Measurements from ENCODE around the gene ARHGAP35. TPM values are rescaled to one million over a fixed set of nuclear protein-coding genes. Genes with fewer than 3 reads are reported as not detected.
A peak's percentile ranks its signal among the peaks of the same experiment; 100 is the strongest.

Gene ARHGAP35
- total and polyA plus RNA-seq, 4 donors: 47.9 to 121 (median 92.9) TPM

DNA sequence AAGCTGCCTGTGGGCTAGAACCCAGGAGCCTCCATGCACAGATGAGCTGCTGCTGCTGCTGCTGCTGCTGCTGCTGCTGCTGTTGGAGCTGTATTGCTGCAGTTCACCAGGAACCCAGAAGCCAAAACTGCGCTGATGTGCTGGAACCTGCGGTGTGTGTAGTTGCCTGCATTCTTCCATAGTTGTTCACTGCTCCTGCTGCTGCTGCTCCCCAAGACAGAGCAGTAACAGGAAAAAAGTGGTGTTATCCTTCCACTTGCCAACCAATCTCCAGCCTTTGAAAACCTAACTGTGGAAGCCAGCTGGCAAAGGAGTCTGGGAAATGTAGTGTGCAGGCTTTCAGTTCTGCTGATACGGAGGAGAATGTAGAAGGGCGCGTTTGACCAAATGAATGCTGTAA is 37.9 kb downstream of the ARHGAP35 start:
- no peaks in the 10 kb centered on the region for H3K36me3 ChIP-seq (ENCODE audit: control insufficient read depth, insufficient read depth, low read length)
- WGBS (ENCODE audit: insufficient coverage): 44% methylated on average over 5 of the region's 5 CpGs
- peaks cover 24% of the 10 kb centered on the region for H3K4me1 ChIP-seq (ENCODE audit: control insufficient read depth, insufficient read depth, low read length)
- no peak overlapping the region for H3K4me3 ChIP-seq (ENCODE audit: low read depth, low read length)
- H3K9me3 ChIP-seq (ENCODE audit: control insufficient read depth, insufficient read depth, low read length): no peaks in the 10 kb centered on the region
- no peak overlapping the region for H3K27ac ChIP-seq (ENCODE audit: low read depth, low read length)
- no peaks in the 10 kb centered on the region for H3K27me3 ChIP-seq (ENCODE audit: control insufficient read depth, insufficient read depth, low read length)
- peak in 4 of 6 donors; percentile 33 to 83 (median 54) for DNase-seq (ENCODE audit: low read depth in 4 of 6, low spot score in 6 of 6)

DNA sequence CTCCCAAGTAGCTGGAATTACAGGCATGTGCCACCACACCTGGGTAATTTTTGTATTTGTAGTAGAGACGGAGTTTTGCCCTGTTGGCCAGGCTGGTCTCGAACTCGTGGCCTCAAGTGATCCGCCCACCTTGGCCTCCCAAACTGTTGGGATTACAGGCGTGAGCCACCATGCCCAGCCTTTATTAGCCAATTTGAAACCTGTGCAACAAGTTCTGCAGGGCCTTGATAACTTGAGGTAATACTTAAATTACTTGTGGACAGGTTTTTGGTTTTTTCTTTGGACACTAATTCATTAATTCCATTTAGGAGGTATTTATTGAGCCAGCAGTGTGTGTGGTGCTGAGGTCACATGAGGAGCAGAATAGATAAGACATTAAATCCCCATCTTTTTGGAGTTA is 39.5 kb downstream of the ARHGAP35 start:
- Histone ChIP-seq H3K4me1 (ENCODE audit: control insufficient read depth, insufficient read depth, low read length) (peaks cover 34% of the 10 kb centered on the region), H3K9me3 (ENCODE audit: control insufficient read depth, insufficient read depth, low read length) (no peaks in the 10 kb centered on the region)

DNA sequence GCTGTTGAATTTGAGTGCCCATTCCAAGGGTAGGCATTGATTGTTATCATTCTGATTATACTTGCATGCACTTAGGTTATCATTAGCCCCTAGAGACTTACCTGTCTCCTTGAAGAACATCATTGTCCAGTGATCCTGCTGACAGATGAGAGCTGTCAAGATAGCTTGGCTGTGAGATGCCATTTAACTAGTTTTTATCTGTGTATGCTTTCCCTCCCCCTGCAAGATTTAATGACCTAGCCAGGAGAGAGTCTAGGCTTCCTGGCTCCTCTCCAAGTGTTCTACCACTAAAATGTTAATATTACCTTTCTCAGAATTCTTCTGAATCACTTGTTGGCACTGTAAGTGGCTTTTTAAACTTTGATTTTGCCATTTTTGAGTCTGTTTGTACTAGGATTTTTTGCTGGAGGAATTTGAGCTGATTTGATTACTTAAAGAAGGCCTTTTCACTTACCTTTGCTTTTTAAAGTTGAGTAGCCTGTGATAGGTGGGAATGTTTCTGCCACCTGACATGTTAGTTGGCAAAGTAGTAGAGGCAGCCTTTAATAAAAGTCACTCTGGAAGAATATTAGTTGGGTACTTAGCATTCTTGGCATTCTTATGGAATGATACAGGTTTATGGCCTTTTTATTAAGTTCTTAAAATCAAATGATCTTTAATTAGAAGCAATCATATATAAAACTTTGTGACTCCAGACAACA is 41.1 kb downstream of the ARHGAP35 start:
- Histone ChIP-seq H3K9me3 (ENCODE audit: control insufficient read depth, insufficient read depth, low read length) (no peaks in the 10 kb centered on the region), H3K36me3 (ENCODE audit: control insufficient read depth, insufficient read depth, low read length) (no peaks in the 10 kb centered on the region), H3K4me3 (ENCODE audit: low read depth, low read length) (no peak overlapping the region), H3K4me1 (ENCODE audit: control insufficient read depth, insufficient read depth, low read length) (peaks cover 30% of the 10 kb centered on the region), H3K27me3 (ENCODE audit: control insufficient read depth, insufficient read depth, low read length) (no peaks in the 10 kb centered on the region), H3K27ac (ENCODE audit: low read depth, low read length) (no peak overlapping the region)
- no peak for DNase-seq (ENCODE audit: low read depth in 4 of 6, low spot score in 6 of 6)

More for the DNA sequence above, 39.5 kb downstream of the ARHGAP35 start:
- no peaks in the 10 kb centered on the region for H3K27me3 ChIP-seq (ENCODE audit: control insufficient read depth, insufficient read depth, low read length)
- no peak for DNase-seq (ENCODE audit: low read depth in 4 of 6, low spot score in 6 of 6)
- H3K27ac ChIP-seq (ENCODE audit: low read depth, low read length): no peak overlapping the region
- H3K4me3 ChIP-seq (ENCODE audit: low read depth, low read length): no peak overlapping the region
- no peaks in the 10 kb centered on the region for H3K36me3 ChIP-seq (ENCODE audit: control insufficient read depth, insufficient read depth, low read length)
- WGBS (ENCODE audit: insufficient coverage): 96% methylated on average over 5 of the region's 5 CpGs

DNA sequence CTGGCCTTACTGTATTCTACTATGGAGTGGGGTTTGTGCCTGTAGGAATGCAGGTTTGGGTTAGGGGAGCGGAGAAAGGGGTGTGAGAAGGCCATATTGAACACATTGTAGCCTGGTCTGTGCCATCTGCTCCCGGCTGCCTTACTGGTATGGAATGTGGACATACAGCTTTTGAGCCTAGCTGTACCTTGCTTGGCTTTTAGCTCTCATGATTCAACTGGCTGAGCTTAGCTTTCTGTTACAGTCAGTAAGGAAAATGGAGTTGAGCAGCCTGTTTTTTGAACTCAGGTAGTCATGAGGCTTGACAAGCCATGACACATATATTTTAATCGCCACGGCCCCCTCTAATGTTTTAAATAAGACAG is 41.6 kb downstream of the ARHGAP35 start:
- H3K27me3 ChIP-seq (ENCODE audit: control insufficient read depth, insufficient read depth, low read length): no peaks in the 10 kb centered on the region
- DNase-seq (ENCODE audit: low read depth in 4 of 6, low spot score in 6 of 6): no peak
- H3K27ac ChIP-seq (ENCODE audit: low read depth, low read length): no peak overlapping the region
- H3K9me3 ChIP-seq (ENCODE audit: control insufficient read depth, insufficient read depth, low read length): no peaks in the 10 kb centered on the region
- no peaks in the 10 kb centered on the region for H3K36me3 ChIP-seq (ENCODE audit: control insufficient read depth, insufficient read depth, low read length)
- no peak overlapping the region for H3K4me3 ChIP-seq (ENCODE audit: low read depth, low read length)
- 71% methylated on average over 2 of the region's 4 CpGs for WGBS (ENCODE audit: insufficient coverage)
- H3K4me1 ChIP-seq (ENCODE audit: control insufficient read depth, insufficient read depth, low read length): peaks cover 32% of the 10 kb centered on the region

DNA sequence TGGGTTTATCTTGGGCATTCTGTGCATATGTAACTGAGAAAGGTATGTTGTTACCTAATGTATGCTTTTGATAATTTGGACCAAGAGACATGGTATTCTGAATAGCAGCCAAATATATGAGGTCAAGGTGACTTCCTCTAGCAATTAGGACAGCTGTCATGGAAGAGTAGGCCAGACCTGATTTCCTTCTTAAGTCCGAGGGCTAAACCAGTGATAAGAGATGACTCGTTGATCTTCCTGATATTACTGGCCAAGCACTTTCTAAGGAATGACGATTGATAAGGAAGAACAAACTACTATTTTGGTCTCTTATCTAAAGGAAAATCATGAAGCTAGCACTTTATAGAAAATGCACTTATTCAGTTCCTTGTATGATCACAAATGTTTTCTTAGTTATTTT is 42.7 kb downstream of the ARHGAP35 start:
- Histone ChIP-seq H3K9me3 (ENCODE audit: control insufficient read depth, insufficient read depth, low read length) (no peaks in the 10 kb centered on the region), H3K4me1 (ENCODE audit: control insufficient read depth, insufficient read depth, low read length) (peaks cover 35% of the 10 kb centered on the region), H3K4me3 (ENCODE audit: low read depth, low read length) (no peak overlapping the region), H3K36me3 (ENCODE audit: control insufficient read depth, insufficient read depth, low read length) (no peaks in the 10 kb centered on the region), H3K27me3 (ENCODE audit: control insufficient read depth, insufficient read depth, low read length) (no peaks in the 10 kb centered on the region), H3K27ac (ENCODE audit: low read depth, low read length) (no peak overlapping the region)
- DNase-seq (ENCODE audit: low read depth in 4 of 6, low spot score in 6 of 6): no peak
- WGBS (ENCODE audit: insufficient coverage): no CpG with 5 or more reads among the region's 3 CpGs

DNA sequence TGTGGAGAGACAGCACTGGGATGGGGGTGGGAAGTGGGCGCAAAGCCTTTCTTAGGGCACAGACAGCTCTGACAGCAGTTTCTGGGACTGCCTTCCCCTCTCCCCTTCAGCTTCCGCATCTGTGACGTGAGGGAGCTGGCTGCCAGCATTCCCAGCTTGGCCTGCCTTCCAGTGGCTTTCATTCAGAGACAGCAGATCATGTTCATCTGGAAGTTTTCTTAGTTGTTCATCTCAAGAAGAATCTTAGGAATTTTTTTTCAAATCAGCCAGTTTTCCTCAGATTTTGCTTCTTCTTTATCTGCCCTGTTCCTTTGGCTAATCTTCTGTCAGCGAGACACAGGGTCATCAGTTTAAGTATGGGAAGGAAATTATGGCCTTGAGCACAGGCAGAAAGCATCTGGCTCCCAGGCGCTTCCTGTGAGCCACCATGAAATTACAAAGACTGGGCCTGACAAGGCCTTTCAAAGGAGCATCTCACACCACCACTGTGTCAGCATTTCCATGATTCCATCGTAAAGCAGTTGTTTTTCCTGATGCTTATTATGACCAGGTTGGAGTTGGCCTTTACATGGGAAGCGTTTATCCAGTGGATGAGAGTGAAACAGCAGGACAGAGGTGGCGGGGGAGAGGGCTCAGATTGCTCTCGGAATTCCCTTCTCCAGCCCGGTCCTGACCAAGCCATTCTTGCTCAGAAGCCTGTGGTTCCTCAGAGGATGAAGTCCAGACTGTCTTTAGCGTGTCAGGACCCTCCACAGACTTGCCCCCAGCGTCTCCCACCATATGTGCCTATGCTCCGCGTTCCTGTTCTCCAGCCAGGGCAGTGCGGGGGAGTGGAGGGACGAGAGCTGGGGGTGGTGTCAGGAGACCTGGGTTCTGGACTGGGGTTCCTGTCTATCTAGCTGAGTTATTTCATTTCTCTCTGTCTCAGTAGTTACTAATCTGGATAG is 43.6 kb downstream of the ARHGAP35 start:
- Histone ChIP-seq H3K27ac (ENCODE audit: low read depth, low read length) (peak overlapping the region; percentile 63), H3K9me3 (ENCODE audit: control insufficient read depth, insufficient read depth, low read length) (no peaks in the 10 kb centered on the region), H3K4me1 (ENCODE audit: control insufficient read depth, insufficient read depth, low read length) (peaks cover 34% of the 10 kb centered on the region), H3K36me3 (ENCODE audit: control insufficient read depth, insufficient read depth, low read length) (no peaks in the 10 kb centered on the region), H3K27me3 (ENCODE audit: control insufficient read depth, insufficient read depth, low read length) (no peaks in the 10 kb centered on the region), H3K4me3 (ENCODE audit: low read depth, low read length) (no peak overlapping the region)
- DNase-seq (ENCODE audit: low read depth in 4 of 6, low spot score in 6 of 6): peak in 1 of 6 donors; percentile 44
- WGBS (ENCODE audit: insufficient coverage): 69% methylated on average over 8 of the region's 16 CpGs

DNA sequence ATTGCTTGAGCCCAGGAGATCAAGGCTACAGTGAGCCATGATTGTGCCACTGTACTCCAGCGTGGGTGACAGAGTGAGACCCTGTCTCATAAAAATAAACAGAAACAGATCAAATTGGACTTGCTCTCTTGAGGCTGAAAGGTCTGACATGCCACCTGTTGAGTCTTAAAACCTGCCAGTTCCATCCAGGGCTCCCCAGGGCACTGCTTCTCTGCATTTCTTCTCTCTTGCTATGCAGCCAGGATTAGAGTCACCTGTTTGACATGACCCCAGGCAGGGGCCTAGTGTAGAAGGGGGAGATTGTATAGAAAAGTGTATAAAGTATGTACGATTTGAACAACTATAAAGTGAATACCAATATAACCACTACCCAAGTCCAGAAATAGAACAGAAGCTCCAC is 45.4 kb downstream of the ARHGAP35 start:
- Histone ChIP-seq H3K27me3 (ENCODE audit: control insufficient read depth, insufficient read depth, low read length) (no peaks in the 10 kb centered on the region), H3K9me3 (ENCODE audit: control insufficient read depth, insufficient read depth, low read length) (no peaks in the 10 kb centered on the region), H3K27ac (ENCODE audit: low read depth, low read length) (no peak overlapping the region), H3K36me3 (ENCODE audit: control insufficient read depth, insufficient read depth, low read length) (no peaks in the 10 kb centered on the region), H3K4me1 (ENCODE audit: control insufficient read depth, insufficient read depth, low read length) (peaks cover 29% of the 10 kb centered on the region), H3K4me3 (ENCODE audit: low read depth, low read length) (no peak overlapping the region)
- DNase-seq (ENCODE audit: low read depth in 4 of 6, low spot score in 6 of 6): no peak
- 92% methylated on average over 1 of the region's 2 CpGs for WGBS (ENCODE audit: insufficient coverage)

DNA sequence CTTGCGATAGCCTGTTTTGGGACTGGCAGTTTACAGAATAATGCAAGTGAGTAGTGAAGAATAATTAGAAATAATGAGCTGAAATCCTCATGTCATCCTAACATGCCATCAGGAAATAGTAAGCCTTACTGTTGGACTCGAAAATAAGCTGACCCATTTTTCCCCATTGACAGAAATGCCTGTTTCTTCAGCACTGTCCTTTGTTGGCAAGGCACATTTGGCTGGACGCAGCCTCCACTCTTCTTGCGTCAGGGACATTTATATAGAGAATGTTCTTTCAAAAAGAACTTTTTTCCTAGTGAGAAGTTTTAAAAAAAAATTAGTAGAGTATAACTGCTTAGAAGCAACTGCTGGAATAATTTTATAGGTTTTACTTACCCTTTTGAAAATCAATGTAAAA is 47.1 kb downstream of the ARHGAP35 start:
- no CpG with 5 or more reads among the region's 4 CpGs for WGBS (ENCODE audit: insufficient coverage)
- H3K27me3 ChIP-seq (ENCODE audit: control insufficient read depth, insufficient read depth, low read length): no peaks in the 10 kb centered on the region
- no peak overlapping the region for H3K4me3 ChIP-seq (ENCODE audit: low read depth, low read length)
- peak in 1 of 6 donors; percentile 35 for DNase-seq (ENCODE audit: low read depth in 4 of 6, low spot score in 6 of 6)
- H3K27ac ChIP-seq (ENCODE audit: low read depth, low read length): peak overlapping the region; percentile 3
- H3K4me1 ChIP-seq (ENCODE audit: control insufficient read depth, insufficient read depth, low read length): peaks cover 25% of the 10 kb centered on the region
- no peaks in the 10 kb centered on the region for H3K9me3 ChIP-seq (ENCODE audit: control insufficient read depth, insufficient read depth, low read length)
- no peaks in the 10 kb centered on the region for H3K36me3 ChIP-seq (ENCODE audit: control insufficient read depth, insufficient read depth, low read length)

DNA sequence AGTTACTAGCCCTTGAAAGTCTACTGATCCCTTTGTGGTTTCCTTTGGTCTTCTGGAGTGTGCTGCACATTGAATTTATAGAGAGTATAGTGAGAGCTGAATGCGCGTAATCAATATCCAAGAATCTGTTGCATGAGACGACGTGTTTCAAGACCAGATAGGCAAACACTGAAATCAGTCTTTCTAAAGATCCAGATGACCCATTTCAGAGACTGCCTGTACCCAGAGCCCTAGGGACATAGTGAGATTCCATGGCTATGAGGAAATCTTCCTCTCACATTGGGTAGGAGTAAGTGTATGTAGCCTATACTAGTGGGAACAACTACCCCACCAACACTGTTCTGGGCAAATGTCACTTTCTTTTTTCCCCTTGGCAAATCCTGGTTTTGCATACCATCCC is 48.6 kb downstream of the ARHGAP35 start:
- H3K9me3 ChIP-seq (ENCODE audit: control insufficient read depth, insufficient read depth, low read length): no peaks in the 10 kb centered on the region
- no peak overlapping the region for H3K27ac ChIP-seq (ENCODE audit: low read depth, low read length)
- no peaks in the 10 kb centered on the region for H3K36me3 ChIP-seq (ENCODE audit: control insufficient read depth, insufficient read depth, low read length)
- no peaks in the 10 kb centered on the region for H3K27me3 ChIP-seq (ENCODE audit: control insufficient read depth, insufficient read depth, low read length)
- 89% methylated on average over 4 of the region's 4 CpGs for WGBS (ENCODE audit: insufficient coverage)
- no peak overlapping the region for H3K4me3 ChIP-seq (ENCODE audit: low read depth, low read length)
- no peak for DNase-seq (ENCODE audit: low read depth in 4 of 6, low spot score in 6 of 6)
- peaks cover 16% of the 10 kb centered on the region for H3K4me1 ChIP-seq (ENCODE audit: control insufficient read depth, insufficient read depth, low read length)
